Activated gamma-delta T cell treated with anti-CD3 and anti-CD28 coated beads, Interleukin-2, amount 50 U/mL, for 16 hours (primary cell): ENCODE data around the gene ZBTB4.

ENCODE experiments used
- DNase-seq: peaks from one replicate; pipeline ENCODE4 v3.0.0-alpha.2; 2020; ENCODE audit warnings: low read depth

ZBTB4 gene

GRCh38 chr17:7440113-7440833, 39.2 kb downstream of the ZBTB4 start:
- no peak for DNase-seq

- DNase-seq: no peak
These were observed 39.8 kb downstream of the ZBTB4 start, which contains the start of gene FGF11 for GRCh38 chr17:7439462-7440112. TSS of gene FGF11 (plus strand) at chr17:7439512. CDS start at chr17:7439621, 109 bp downstream.

DNA sequence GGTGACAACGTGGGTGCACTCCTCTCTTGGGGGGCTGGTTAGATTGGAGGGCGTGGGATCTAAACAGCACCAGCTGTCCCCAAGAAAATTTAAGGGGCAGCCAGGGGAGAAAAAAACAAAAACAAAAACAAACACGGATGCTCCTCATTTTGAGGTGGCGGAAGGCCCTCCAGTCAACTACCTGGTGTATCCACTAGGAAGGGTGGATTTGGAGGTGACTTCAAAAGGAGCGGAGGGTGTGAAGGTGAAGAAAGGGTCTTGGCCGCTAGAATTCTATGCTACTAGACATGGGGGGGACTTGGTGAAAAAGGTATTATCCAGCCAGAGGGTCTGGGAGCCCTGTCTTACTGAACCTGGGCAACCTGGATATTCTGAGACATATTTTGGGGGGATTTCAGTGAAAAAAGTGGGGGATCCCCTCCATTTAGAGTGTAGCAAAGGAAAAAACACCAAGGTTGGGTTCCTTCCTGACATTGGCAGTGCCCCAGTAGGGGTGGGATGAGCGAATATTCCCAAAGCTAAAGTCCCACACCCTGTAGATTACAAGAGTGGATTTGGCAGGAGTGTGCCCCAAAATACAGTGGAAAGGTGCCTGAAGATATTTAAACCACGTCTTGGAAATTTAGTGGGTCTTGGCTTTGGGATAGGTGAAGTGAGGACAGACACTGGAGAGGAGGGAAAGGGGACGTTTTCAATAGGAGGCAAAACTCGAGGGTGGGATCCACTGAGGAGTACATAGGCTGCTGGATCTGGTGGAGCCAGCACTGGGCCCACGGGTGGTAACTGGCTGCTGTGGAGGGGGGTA, 40.6 kb downstream of the ZBTB4 start:
- no peak for DNase-seq

DNA sequence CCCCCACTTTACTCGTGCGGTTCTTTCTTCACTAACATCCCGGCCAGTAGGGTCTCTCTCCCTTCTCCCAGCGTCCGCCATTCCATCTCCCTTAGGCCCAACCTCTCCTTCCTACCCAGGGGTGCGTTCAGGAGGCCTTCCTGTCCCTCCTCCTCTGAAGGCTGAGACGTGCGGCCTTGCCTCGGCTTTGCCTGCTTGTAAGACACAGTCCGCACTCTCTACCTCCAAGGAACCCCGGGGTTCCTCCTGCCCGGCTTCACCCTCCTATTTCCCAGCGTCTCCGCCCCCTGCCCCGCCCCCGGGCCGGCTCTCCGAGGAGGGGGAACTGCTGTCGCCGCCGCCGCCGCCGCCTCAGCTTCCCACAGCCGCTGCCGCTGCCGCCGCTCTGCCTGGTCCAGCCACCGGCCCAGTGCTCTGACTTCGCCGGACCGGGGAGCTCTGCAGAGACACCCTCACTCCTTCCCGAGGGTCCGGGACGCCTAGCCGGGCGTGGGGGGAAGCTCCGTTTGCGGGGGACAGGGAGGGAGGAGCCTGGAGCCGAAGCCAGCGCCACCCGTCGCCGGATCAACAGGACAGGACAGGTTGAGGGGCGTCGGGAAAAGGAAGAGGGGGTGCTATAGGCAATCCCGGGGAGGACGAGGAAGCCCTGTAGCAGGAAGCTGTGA, 41.3 kb downstream of the ZBTB4 start:
- DNase-seq: no peak

- DNase-seq: no peak
These were observed 42.0 kb downstream of the ZBTB4 start for GRCh38 chr17:7437369-7437863.

GRCh38 chr17:7436556-7437368, 42.7 kb downstream of the ZBTB4 start:
- DNase-seq: peak; percentile 65

DNA sequence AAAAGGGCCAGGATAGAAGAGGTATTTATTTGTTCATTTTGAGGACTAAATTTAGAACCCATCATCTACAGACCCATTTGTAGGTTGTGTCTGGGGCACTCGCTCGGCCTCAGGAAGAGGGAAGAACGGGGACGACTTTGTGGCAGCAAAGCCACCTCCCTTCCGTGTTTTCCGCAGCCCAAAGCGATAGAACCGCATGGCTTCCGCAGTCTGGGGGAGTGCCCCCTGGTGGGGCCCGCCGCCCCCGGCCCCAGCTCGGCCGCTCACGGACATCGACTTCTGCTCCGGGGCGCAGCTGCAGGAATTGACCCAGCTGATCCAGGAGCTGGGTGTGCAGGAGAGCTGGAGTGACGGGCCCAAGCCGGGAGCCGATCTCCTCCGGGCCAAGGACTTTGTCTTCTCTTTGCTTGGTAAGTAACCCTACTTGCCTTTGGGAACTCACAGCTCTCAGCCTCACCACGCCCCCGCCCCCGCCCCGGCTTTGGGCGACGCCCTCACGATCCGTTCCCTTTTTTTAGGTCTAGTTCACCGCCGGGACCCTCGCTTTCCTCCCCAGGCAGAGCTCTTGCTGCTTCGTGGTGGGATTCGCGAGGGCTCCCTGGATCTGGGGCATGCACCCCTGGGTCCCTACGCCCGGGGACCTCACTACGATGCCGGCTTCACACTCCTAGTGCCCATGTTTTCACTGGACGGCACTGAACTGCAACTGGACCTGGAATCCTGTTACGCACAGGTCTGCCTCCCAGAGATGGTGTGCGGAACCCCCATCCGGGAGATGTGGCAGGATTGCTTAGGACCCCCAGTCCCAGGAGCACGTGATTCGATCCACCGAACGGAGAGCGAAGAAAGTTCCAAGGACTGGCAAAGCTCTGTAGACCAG, 43.5 kb downstream of the ZBTB4 start:
- DNase-seq: peak; percentile 27

DNA sequence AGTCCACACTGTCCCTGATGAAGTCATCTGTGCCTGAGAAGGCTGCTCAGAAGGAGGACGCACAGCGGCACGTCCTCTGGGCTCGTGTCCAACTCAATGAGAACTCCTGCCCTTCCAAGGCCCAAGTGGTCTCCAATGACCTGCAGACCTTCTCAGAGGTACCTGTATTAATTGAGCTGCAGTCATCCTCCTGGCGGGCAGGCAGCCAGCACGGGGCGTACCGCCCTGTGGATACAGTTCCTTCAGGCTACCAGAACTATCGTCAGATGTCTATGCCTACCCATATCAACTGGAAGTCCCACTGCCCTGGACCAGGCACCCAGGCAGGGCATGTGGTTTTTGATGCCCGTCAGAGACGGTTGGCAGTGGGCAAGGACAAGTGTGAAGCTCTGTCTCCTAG, 47.1 kb downstream of the ZBTB4 start:
- DNase-seq: no peak

DNA sequence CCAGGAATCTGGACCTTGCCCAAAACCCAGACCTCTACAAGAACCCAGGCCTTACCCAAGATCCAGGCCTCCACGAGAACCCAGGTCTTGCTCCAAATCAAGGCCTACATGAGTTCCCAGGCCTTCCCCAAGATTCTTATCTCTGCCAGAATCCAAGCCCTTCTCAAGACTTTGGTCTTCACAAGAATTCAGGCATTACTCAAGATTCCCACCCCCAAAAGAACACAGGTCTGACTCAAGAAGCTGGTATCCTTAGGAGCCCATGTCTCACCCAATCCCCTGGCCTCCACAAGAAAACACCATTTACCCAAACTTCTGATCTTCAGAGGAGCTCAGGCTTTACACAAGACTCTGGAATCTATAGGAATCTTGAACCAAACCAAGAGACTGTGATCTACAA, 48.2 kb downstream of the ZBTB4 start:
- no peak for DNase-seq

- no peak for DNase-seq
These were observed 49.7 kb downstream of the ZBTB4 start for GRCh38 chr17:7429722-7430121.

DNA sequence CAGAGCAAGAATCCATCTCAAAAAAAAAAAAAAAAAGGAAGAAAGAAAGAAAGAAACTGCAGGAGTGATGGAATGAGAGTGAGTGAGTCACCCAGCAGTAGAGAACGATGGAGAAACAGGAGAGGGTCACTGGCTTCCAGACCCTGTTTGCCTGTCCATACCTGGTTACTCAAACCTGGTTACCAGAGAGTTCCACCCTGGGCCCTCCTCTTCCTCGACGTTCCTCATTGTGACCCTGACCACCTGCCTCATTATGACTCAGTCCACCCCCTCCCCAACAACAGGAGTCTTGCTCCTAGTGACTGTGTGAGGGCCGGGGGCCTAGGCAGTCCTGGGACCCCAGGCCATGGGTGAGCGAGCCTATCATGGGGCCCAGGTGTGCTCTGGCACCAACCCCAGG, 50.9 kb downstream of the ZBTB4 start, which contains the start of gene SPEM3:
Gene SPEM3, plus strand, starts transcription at position 301 of the 400 bp plus-strand sequence. Its CDS starts 46 bp downstream, at position 347.
- DNase-seq: no peak

- DNase-seq: no peak
These were observed 51.9 kb downstream of the ZBTB4 start for GRCh38 chr17:7427549-7427948.

GRCh38 chr17:7426896-7427489, 52.4 kb downstream of the ZBTB4 start:
- no peak for DNase-seq

- no peak for DNase-seq
These were observed 53.1 kb downstream of the ZBTB4 start for GRCh38 chr17:7426203-7426863.

DNA sequence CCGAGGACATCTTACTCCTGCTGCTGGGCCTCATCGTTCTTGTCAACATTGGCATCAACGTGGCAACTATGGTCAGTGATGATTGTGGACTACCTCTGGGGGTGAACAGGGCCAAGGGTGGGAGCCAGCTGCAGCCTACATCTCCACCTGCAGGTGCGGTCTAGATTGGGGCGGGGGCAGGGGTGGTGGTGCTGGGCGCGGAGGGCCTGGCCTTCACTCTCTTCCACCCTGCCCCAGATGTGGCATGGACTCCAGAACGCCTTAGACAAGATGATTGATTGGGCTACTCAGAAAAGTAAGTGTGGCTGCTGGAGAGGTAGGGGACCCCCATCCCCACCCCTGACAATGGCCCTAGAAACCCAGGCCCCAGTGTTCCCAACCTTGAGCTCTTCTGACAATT, 53.7 kb downstream of the ZBTB4 start:
- DNase-seq: no peak

GRCh38 chr17:7425316-7425715, 54.1 kb downstream of the ZBTB4 start, which contains the start of gene SPEM2:
TSS of gene SPEM2 (plus strand) at chr17:7425616. CDS start at chr17:7425689, 73 bp downstream.
- no peak for DNase-seq

GRCh38 chr17:7423679-7424078, 55.8 kb downstream of the ZBTB4 start:
- DNase-seq: no peak

DNA sequence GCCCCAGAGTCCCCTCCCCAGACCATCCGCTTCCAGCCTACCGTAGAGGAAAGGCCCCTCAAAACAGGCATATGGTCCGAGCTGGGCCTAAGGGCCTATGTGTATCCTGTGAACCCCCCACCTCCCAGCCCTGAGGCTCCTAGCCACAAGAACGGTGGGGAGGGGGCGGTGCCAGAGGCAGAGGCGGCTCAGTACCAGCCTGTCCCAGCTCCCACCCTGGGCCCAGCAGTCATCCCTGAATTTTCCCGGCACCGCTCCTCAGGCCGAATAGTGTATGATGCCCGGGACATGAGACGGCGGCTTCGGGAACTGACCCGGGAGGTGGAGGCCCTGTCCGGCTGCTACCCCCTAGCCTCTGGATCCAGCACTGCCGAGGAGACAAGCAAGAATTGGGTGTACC, 58.2 kb downstream of the ZBTB4 start:
- DNase-seq: no peak
